PC-3 (cell line): ENCODE results near the gene MTNR1A.

Source experiments
- EZH2 ChIP-seq: fragments of 300-600 bp; sonication (generic); IDR thresholded peaks from one replicate; pipeline ENCODE4 v1.6.1; 2017; ENCODE audit warnings: antibody characterized with exemption, mild to moderate bottlenecking, low read length; ENCODE audit not compliant: unreplicated experiment
- TF ChIP-seq, protein P1 (sequence below): fragments of 300-600 bp; sonication (generic); conservative IDR thresholded peaks from 2 replicates; pipeline ENCODE4 v1.5.1; 2017; ENCODE audit warnings: antibody characterized with exemption, low read depth, mild to moderate bottlenecking, low read length

DNA sequence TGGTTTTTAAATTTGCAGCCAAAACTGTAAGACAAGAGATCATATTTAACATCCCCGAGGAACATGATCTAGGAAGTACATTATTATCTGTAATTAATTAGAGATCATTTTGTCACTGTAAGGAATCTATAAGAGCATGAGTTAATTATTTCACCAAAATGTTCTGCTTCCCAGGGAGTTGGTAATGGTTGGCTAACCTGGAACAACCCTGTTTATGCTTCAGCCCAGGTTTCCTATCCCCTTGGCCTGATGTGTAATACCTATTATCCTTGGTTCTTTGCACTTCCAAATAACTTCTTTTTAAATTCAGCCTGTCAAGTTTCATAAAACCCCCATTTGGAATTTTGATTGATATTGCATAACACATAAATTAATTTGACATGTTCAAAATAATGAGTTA is 6.4 kb upstream of the MTNR1A start:
- TF ChIP-seq, protein P1, sequence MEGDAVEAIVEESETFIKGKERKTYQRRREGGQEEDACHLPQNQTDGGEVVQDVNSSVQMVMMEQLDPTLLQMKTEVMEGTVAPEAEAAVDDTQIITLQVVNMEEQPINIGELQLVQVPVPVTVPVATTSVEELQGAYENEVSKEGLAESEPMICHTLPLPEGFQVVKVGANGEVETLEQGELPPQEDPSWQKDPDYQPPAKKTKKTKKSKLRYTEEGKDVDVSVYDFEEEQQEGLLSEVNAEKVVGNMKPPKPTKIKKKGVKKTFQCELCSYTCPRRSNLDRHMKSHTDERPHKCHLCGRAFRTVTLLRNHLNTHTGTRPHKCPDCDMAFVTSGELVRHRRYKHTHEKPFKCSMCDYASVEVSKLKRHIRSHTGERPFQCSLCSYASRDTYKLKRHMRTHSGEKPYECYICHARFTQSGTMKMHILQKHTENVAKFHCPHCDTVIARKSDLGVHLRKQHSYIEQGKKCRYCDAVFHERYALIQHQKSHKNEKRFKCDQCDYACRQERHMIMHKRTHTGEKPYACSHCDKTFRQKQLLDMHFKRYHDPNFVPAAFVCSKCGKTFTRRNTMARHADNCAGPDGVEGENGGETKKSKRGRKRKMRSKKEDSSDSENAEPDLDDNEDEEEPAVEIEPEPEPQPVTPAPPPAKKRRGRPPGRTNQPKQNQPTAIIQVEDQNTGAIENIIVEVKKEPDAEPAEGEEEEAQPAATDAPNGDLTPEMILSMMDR, result no peak
- no peak for TF ChIP-seq EZH2
